Measurements from ENCODE around the gene EFNA2. TPM values are rescaled to one million over a fixed set of nuclear protein-coding genes. Genes with fewer than 3 reads are reported as not detected.
"Not testable (repeated sequence)": the region's sequence is repeated elsewhere in the genome, so short reads cannot be mapped to it uniquely, and the experiment has no call there.

The EFNA2 gene
- total RNA-seq, 1 donor from 2014 or later: 1.0 TPM

GRCh38 chr19:1298235-1298634 is 12.6 kb downstream of the EFNA2 start:
- Histone ChIP-seq H3K36me3 (ENCODE audit: control insufficient read depth in 3 of 3, insufficient read depth in 3 of 3, low read length in 3 of 3) (no peaks in the 10 kb centered on the region), H3K27ac (ENCODE audit: low read depth, low read length) (no peak overlapping the region), H3K9ac (ENCODE audit: low read depth in 1 of 3, low read length in 3 of 3) (no peak overlapping the region), H3K4me1 (ENCODE audit: control insufficient read depth in 3 of 3, insufficient read depth in 3 of 3, low read length in 3 of 3) (no peaks in the 10 kb centered on the region), H3K27me3 (ENCODE audit: control insufficient read depth in 3 of 3, insufficient read depth in 3 of 3, low read length in 3 of 3) (peaks cover 24 to 45% (median 39%) of the 10 kb centered on the region in 3 donors), H3K4me3 (ENCODE audit: low read length in 3 of 3) (no peak overlapping the region), H3K9me3 (ENCODE audit: control insufficient read depth in 3 of 3, low read length in 3 of 3) (no peaks in the 10 kb centered on the region)

- no peaks in the 10 kb centered on the region for H3K4me1 ChIP-seq (ENCODE audit: control insufficient read depth in 3 of 3, insufficient read depth in 3 of 3, low read length in 3 of 3)
- no peak overlapping the region for H3K4me3 ChIP-seq (ENCODE audit: low read length in 3 of 3)
- H3K36me3 ChIP-seq (ENCODE audit: control insufficient read depth in 3 of 3, insufficient read depth in 3 of 3, low read length in 3 of 3): no peaks in the 10 kb centered on the region
- no peak overlapping the region for H3K27ac ChIP-seq (ENCODE audit: low read depth, low read length)
- no peak overlapping the region for H3K9ac ChIP-seq (ENCODE audit: low read depth in 1 of 3, low read length in 3 of 3)
- H3K9me3 ChIP-seq (ENCODE audit: control insufficient read depth in 3 of 3, low read length in 3 of 3): no peaks in the 10 kb centered on the region
- H3K27me3 ChIP-seq (ENCODE audit: control insufficient read depth in 3 of 3, insufficient read depth in 3 of 3, low read length in 3 of 3): peaks cover 15 to 29% (median 23%) of the 10 kb centered on the region in 3 donors
Observed at GRCh38 chr19:1299801-1300200, 14.1 kb downstream of the EFNA2 start.

GRCh38 chr19:1300744-1301490 is 15.2 kb downstream of the EFNA2 start:
- no peak overlapping the region for H3K4me3 ChIP-seq (ENCODE audit: low read length in 3 of 3)
- no peak overlapping the region for H3K27ac ChIP-seq (ENCODE audit: low read depth, low read length)
- peaks cover 7 to 20% (median 18%) of the 10 kb centered on the region in 3 donors for H3K27me3 ChIP-seq (ENCODE audit: control insufficient read depth in 3 of 3, insufficient read depth in 3 of 3, low read length in 3 of 3)
- H3K9me3 ChIP-seq (ENCODE audit: control insufficient read depth in 3 of 3, low read length in 3 of 3): no peaks in the 10 kb centered on the region
- no peaks in the 10 kb centered on the region for H3K36me3 ChIP-seq (ENCODE audit: control insufficient read depth in 3 of 3, insufficient read depth in 3 of 3, low read length in 3 of 3)
- no peaks in the 10 kb centered on the region for H3K4me1 ChIP-seq (ENCODE audit: control insufficient read depth in 3 of 3, insufficient read depth in 3 of 3, low read length in 3 of 3)
- no peak overlapping the region for H3K9ac ChIP-seq (ENCODE audit: low read depth in 1 of 3, low read length in 3 of 3)

GRCh38 chr19:1302533-1303239 is 17.0 kb downstream of the EFNA2 start:
- peaks cover 2 to 12% (median 10%) of the 10 kb centered on the region in 3 donors for H3K27me3 ChIP-seq (ENCODE audit: control insufficient read depth in 3 of 3, insufficient read depth in 3 of 3, low read length in 3 of 3)
- no peaks in the 10 kb centered on the region for H3K9me3 ChIP-seq (ENCODE audit: control insufficient read depth in 3 of 3, low read length in 3 of 3)
- no peaks in the 10 kb centered on the region for H3K36me3 ChIP-seq (ENCODE audit: control insufficient read depth in 3 of 3, insufficient read depth in 3 of 3, low read length in 3 of 3)
- H3K9ac ChIP-seq (ENCODE audit: low read depth in 1 of 3, low read length in 3 of 3): no peak overlapping the region
- no peak overlapping the region for H3K4me3 ChIP-seq (ENCODE audit: low read length in 3 of 3)
- no peaks in the 10 kb centered on the region for H3K4me1 ChIP-seq (ENCODE audit: control insufficient read depth in 3 of 3, insufficient read depth in 3 of 3, low read length in 3 of 3)
- no peak overlapping the region for H3K27ac ChIP-seq (ENCODE audit: low read depth, low read length)

- no peak overlapping the region for H3K4me3 ChIP-seq (ENCODE audit: low read length in 3 of 3)
- no peak overlapping the region for H3K27ac ChIP-seq (ENCODE audit: low read depth, low read length)
- no peak overlapping the region for H3K9ac ChIP-seq (ENCODE audit: low read depth in 1 of 3, low read length in 3 of 3)
- no peaks in the 10 kb centered on the region for H3K9me3 ChIP-seq (ENCODE audit: control insufficient read depth in 3 of 3, low read length in 3 of 3)
- H3K27me3 ChIP-seq (ENCODE audit: control insufficient read depth in 3 of 3, insufficient read depth in 3 of 3, low read length in 3 of 3): peaks cover 2 to 10% (median 7%) of the 10 kb centered on the region in 3 donors
- no peaks in the 10 kb centered on the region for H3K36me3 ChIP-seq (ENCODE audit: control insufficient read depth in 3 of 3, insufficient read depth in 3 of 3, low read length in 3 of 3)
- H3K4me1 ChIP-seq (ENCODE audit: control insufficient read depth in 3 of 3, insufficient read depth in 3 of 3, low read length in 3 of 3): no peaks in the 10 kb centered on the region
Observed at GRCh38 chr19:1304197-1304924, 18.7 kb downstream of the EFNA2 start.

GRCh38 chr19:1305354-1305753 is 19.7 kb downstream of the EFNA2 start:
- not testable (repeated sequence) for H3K27ac ChIP-seq (ENCODE audit: low read depth, low read length); H3K4me1 ChIP-seq (ENCODE audit: control insufficient read depth in 3 of 3, insufficient read depth in 3 of 3, low read length in 3 of 3); H3K4me3 ChIP-seq (ENCODE audit: low read length in 3 of 3); H3K36me3 ChIP-seq (ENCODE audit: control insufficient read depth in 3 of 3, insufficient read depth in 3 of 3, low read length in 3 of 3); H3K9ac ChIP-seq (ENCODE audit: low read depth in 1 of 3, low read length in 3 of 3); H3K9me3 ChIP-seq (ENCODE audit: control insufficient read depth in 3 of 3, low read length in 3 of 3)
- peaks cover 2 to 17% (median 16%) of the 10 kb centered on the region in 3 donors for H3K27me3 ChIP-seq (ENCODE audit: control insufficient read depth in 3 of 3, insufficient read depth in 3 of 3, low read length in 3 of 3)

- Histone ChIP-seq H3K4me1 (ENCODE audit: control insufficient read depth in 3 of 3, insufficient read depth in 3 of 3, low read length in 3 of 3) (no peaks in the 10 kb centered on the region), H3K9ac (ENCODE audit: low read depth in 1 of 3, low read length in 3 of 3) (no peak overlapping the region), H3K4me3 (ENCODE audit: low read length in 3 of 3) (no peak overlapping the region), H3K9me3 (ENCODE audit: control insufficient read depth in 3 of 3, low read length in 3 of 3) (no peaks in the 10 kb centered on the region), H3K27me3 (ENCODE audit: control insufficient read depth in 3 of 3, insufficient read depth in 3 of 3, low read length in 3 of 3) (peaks cover 2 to 28% (median 20%) of the 10 kb centered on the region in 3 donors), H3K36me3 (ENCODE audit: control insufficient read depth in 3 of 3, insufficient read depth in 3 of 3, low read length in 3 of 3) (no peaks in the 10 kb centered on the region), H3K27ac (ENCODE audit: low read depth, low read length) (no peak overlapping the region)
Observed at GRCh38 chr19:1307320-1307719, 21.6 kb downstream of the EFNA2 start.

GRCh38 chr19:1307755-1308303 is 22.2 kb downstream of the EFNA2 start:
- Histone ChIP-seq H3K4me1 (ENCODE audit: control insufficient read depth in 3 of 3, insufficient read depth in 3 of 3, low read length in 3 of 3) (no peaks in the 10 kb centered on the region), H3K27me3 (ENCODE audit: control insufficient read depth in 3 of 3, insufficient read depth in 3 of 3, low read length in 3 of 3) (peaks cover 2 to 28% (median 18%) of the 10 kb centered on the region in 3 donors)

GRCh38 chr19:1308718-1309117 is 23.0 kb downstream of the EFNA2 start:
- H3K4me3 ChIP-seq (ENCODE audit: low read length in 3 of 3): no peak overlapping the region
- H3K27me3 ChIP-seq (ENCODE audit: control insufficient read depth in 3 of 3, insufficient read depth in 3 of 3, low read length in 3 of 3): peaks cover 7 to 37% (median 27%) of the 10 kb centered on the region in 3 donors
- no peaks in the 10 kb centered on the region for H3K36me3 ChIP-seq (ENCODE audit: control insufficient read depth in 3 of 3, insufficient read depth in 3 of 3, low read length in 3 of 3)
- H3K9me3 ChIP-seq (ENCODE audit: control insufficient read depth in 3 of 3, low read length in 3 of 3): no peaks in the 10 kb centered on the region
- no peak overlapping the region for H3K27ac ChIP-seq (ENCODE audit: low read depth, low read length)
- H3K9ac ChIP-seq (ENCODE audit: low read depth in 1 of 3, low read length in 3 of 3): no peak overlapping the region
- H3K4me1 ChIP-seq (ENCODE audit: control insufficient read depth in 3 of 3, insufficient read depth in 3 of 3, low read length in 3 of 3): no peaks in the 10 kb centered on the region

More at GRCh38 chr19:1307755-1308303, 22.2 kb downstream of the EFNA2 start:
- Histone ChIP-seq H3K36me3 (ENCODE audit: control insufficient read depth in 3 of 3, insufficient read depth in 3 of 3, low read length in 3 of 3) (no peaks in the 10 kb centered on the region), H3K4me3 (ENCODE audit: low read length in 3 of 3) (no peak overlapping the region), H3K27ac (ENCODE audit: low read depth, low read length) (no peak overlapping the region), H3K9me3 (ENCODE audit: control insufficient read depth in 3 of 3, low read length in 3 of 3) (no peaks in the 10 kb centered on the region), H3K9ac (ENCODE audit: low read depth in 1 of 3, low read length in 3 of 3) (no peak overlapping the region)
